ENCODE data around the gene HYKK.

DNA sequence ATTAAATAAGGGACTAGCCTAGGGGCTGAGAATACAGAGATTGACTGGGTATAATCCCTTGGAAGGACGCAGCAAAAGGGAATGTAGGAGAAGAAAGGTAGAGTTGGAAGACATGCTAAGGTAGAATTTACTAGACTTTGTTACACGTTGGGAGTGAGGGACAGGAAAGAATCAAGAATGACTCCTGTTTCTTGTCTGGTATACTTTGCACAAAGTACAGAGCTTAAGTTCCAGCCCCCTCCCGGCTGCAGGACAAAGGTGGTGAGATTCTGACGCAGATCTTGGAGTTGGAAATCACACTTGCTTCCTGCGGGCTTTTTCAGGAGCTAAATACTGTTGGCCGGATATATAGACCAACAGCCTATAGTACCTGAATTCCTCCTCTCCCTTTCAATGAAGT lies 895 bp downstream of the HYKK start:
- no peak for TF ChIP-seq CTCF (IDR thresholded peaks at IDR 0.05)
- TF ChIP-seq POLR2A (IDR thresholded peaks at IDR 0.05) = no peak

Measured in heart left ventricle (tissue), 13 donors.